Vagina (tissue), 2 donors: ENCODE results near the gene VOPP1. TPM values are rescaled to one million over a fixed set of nuclear protein-coding genes. Genes with fewer than 3 reads are reported as not detected.

Source experiments
- DNase-seq, 2 donors: peaks; one replicate each; pipeline ENCODE4 v3.0.0-alpha.2; 2017; ENCODE audit errors: extremely low spot score in 2 of 2
- H3K27ac ChIP-seq: fragments of 200-600 bp; sonication (generic); one replicate; pipeline ENCODE4 v1.5.1; 2019
- H3K27me3 ChIP-seq: fragments of 200-600 bp; sonication (generic); one replicate; pipeline ENCODE4 v1.5.1; 2019
- H3K36me3 ChIP-seq, 2 donors: fragments of 200-600 bp; sonication (generic); one replicate each; pipeline ENCODE4 v1.5.1; 2017 to 2019
- H3K4me1 ChIP-seq: fragments of 200-600 bp; sonication (generic); one replicate; pipeline ENCODE4 v1.5.1; 2019
- H3K4me3 ChIP-seq, 2 donors: fragments of 200-600 bp; sonication (generic); 1 replicate in 1 of 2; 2 replicates in 1 of 2; pipeline ENCODE4 v1.5.1; 2016 to 2019
- H3K9me3 ChIP-seq: fragments of 200-600 bp; sonication (generic); one replicate; pipeline ENCODE4 v1.5.1; 2019
- CTCF ChIP-seq, 3 experiments: fragments of 450-650 bp in 2 of 3; fragments of 200-600 bp in 1 of 3; sonication (generic) in 1 of 3; IDR thresholded peaks; one replicate each; pipeline ENCODE4 v1.5.1; 2017 to 2019; ENCODE audit warnings: antibody characterized with exemption in 3 of 3, mild to moderate bottlenecking in 2 of 3, moderate library complexity in 2 of 3
- POLR2A ChIP-seq, 2 donors: fragments of 450-650 bp; IDR thresholded peaks; one replicate each; pipeline ENCODE4 v1.6.1; 2017; ENCODE audit warnings: antibody characterized with exemption in 2 of 2, mild to moderate bottlenecking in 2 of 2, moderate library complexity in 2 of 2
- POLR2AphosphoS5 ChIP-seq, 2 donors: sonication (generic); formaldehyde crosslinking; IDR thresholded peaks; one replicate each; pipeline ENCODE4 v1.9.0; 2017; ENCODE audit warnings: antibody characterized with exemption in 2 of 2, mild to moderate bottlenecking in 2 of 2, low read depth in 1 of 2; ENCODE audit not compliant: insufficient read depth in 1 of 2
- intact Hi-C: fragments of 100-400 bp; cut with DNase I; formaldehyde crosslinking; loops from one replicate; pipeline ENCODE4 v1.15.1; 2023
- total RNA-seq: library from RNA; depleted of rRNA; stranded (reverse); fragments of >200 nt; gene quantifications from one replicate; pipeline ENCODE4 v1.2.3, GENCODE V29; 2016

The VOPP1 gene
- total RNA-seq, 1 donor from 2014 or later = 26.3 TPM

GRCh38 chr7:55441774-55442522 lies 130.4 kb downstream of the VOPP1 start:
- DNase-seq = no peak
- Histone ChIP-seq H3K9me3 (no peaks in the 10 kb centered on the region), H3K4me1 (no peaks in the 10 kb centered on the region), H3K36me3 (no peaks in the 10 kb centered on the region), H3K4me3 (no peak overlapping the region), H3K27me3 (no peaks in the 10 kb centered on the region), H3K27ac (no peak overlapping the region)
- intact Hi-C loops = no loop called here
- no peak for TF ChIP-seq POLR2A (IDR thresholded peaks at IDR 0.05)
- TF ChIP-seq CTCF (IDR thresholded peaks at IDR 0.05) = no peak
- no peak for TF ChIP-seq POLR2AphosphoS5 (IDR thresholded peaks at IDR 0.05; ENCODE audit: insufficient read depth in 1 of 2, low read depth in 1 of 2)

- H3K27me3 ChIP-seq = no peaks in the 10 kb centered on the region
- H3K4me1 ChIP-seq = no peaks in the 10 kb centered on the region
- no peak overlapping the region for H3K27ac ChIP-seq
- intact Hi-C loops = no loop called here
- H3K36me3 ChIP-seq = no peaks in the 10 kb centered on the region
- no peak for TF ChIP-seq POLR2A (IDR thresholded peaks at IDR 0.05)
- no peak for TF ChIP-seq POLR2AphosphoS5 (IDR thresholded peaks at IDR 0.05; ENCODE audit: insufficient read depth in 1 of 2, low read depth in 1 of 2)
- TF ChIP-seq CTCF (IDR thresholded peaks at IDR 0.05) = no peak
- DNase-seq = no peak
- H3K4me3 ChIP-seq = no peak overlapping the region
- H3K9me3 ChIP-seq = no peaks in the 10 kb centered on the region
These were observed 131.3 kb downstream of the VOPP1 start for GRCh38 chr7:55441002-55441401.

- Histone ChIP-seq H3K4me1 (no peaks in the 10 kb centered on the region), H3K36me3 (no peaks in the 10 kb centered on the region), H3K9me3 (no peaks in the 10 kb centered on the region), H3K27me3 (no peaks in the 10 kb centered on the region), H3K27ac (no peak overlapping the region), H3K4me3 (no peak overlapping the region)
- DNase-seq = no peak
- TF ChIP-seq POLR2A (IDR thresholded peaks at IDR 0.05) = no peak
- TF ChIP-seq CTCF (IDR thresholded peaks at IDR 0.05) = no peak
- TF ChIP-seq POLR2AphosphoS5 (IDR thresholded peaks at IDR 0.05; ENCODE audit: insufficient read depth in 1 of 2, low read depth in 1 of 2) = no peak
- intact Hi-C loops = no loop called here
These were observed 132.1 kb downstream of the VOPP1 start for GRCh38 chr7:55440040-55440690.

- Histone ChIP-seq H3K36me3 (no peaks in the 10 kb centered on the region), H3K4me3 (no peak overlapping the region), H3K27ac (no peak overlapping the region), H3K27me3 (no peaks in the 10 kb centered on the region), H3K4me1 (no peaks in the 10 kb centered on the region), H3K9me3 (no peaks in the 10 kb centered on the region)
- TF ChIP-seq POLR2AphosphoS5 (IDR thresholded peaks at IDR 0.05; ENCODE audit: insufficient read depth in 1 of 2, low read depth in 1 of 2) = no peak
- TF ChIP-seq CTCF (IDR thresholded peaks at IDR 0.05) = no peak
- no peak for TF ChIP-seq POLR2A (IDR thresholded peaks at IDR 0.05)
- DNase-seq = peak in 1 of 2 donors; percentile 76
- intact Hi-C loops = no loop called here
These were observed 132.7 kb downstream of the VOPP1 start for GRCh38 chr7:55439627-55440026.
